Measurements from ENCODE around the gene PIM2.

DNA sequence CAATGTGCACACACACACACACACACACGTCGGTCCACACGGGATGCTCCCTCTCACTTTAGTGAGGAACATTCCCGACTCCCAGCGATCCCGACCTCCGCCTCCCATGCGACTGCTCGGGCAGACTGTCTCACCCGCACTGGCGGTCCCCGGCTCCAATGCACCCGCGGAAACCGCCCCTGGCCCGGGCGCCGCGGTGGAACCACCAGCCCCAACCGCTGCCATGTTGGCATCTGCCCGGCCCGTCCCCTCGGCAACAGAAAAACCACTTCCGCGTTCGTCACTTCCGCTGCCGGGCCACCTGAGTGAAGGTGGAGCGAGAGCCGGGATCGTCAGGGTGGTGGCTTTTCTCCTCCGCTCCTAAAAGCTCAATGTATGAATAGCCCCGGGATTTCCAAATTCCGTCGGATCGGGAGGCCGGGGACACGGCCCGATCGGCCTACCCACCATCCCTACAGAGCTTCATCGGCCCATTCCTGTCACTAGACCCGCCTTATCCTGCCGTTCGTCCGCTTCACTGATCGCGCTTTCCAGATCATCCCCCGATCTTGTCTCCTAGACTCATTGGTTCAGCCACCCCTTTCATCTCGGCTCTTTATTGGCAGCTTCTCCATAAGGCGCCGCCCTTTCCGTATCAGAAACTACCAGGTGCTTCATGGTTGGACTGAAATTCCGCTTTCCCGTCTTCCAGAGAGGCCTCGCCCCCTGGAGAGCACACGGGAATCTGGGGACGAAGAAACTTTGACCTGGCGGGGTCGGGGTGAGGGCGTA is 7.2 kb downstream of the PIM2 start, which contains the start of gene SLC35A2:
- TF ChIP-seq, protein P1, sequence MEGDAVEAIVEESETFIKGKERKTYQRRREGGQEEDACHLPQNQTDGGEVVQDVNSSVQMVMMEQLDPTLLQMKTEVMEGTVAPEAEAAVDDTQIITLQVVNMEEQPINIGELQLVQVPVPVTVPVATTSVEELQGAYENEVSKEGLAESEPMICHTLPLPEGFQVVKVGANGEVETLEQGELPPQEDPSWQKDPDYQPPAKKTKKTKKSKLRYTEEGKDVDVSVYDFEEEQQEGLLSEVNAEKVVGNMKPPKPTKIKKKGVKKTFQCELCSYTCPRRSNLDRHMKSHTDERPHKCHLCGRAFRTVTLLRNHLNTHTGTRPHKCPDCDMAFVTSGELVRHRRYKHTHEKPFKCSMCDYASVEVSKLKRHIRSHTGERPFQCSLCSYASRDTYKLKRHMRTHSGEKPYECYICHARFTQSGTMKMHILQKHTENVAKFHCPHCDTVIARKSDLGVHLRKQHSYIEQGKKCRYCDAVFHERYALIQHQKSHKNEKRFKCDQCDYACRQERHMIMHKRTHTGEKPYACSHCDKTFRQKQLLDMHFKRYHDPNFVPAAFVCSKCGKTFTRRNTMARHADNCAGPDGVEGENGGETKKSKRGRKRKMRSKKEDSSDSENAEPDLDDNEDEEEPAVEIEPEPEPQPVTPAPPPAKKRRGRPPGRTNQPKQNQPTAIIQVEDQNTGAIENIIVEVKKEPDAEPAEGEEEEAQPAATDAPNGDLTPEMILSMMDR (IDR thresholded peaks at IDR 0.05; ENCODE audit: low read depth, low read length, poor library complexity, severe bottlenecking) = no peak
- TF ChIP-seq EZH2phosphoT487 (IDR thresholded peaks at IDR 0.05; ENCODE audit: borderline replicate concordance, low read length) = no peak

All from DOHH2 (cell line).